ENCODE data around the gene ZNF800.

DNA sequence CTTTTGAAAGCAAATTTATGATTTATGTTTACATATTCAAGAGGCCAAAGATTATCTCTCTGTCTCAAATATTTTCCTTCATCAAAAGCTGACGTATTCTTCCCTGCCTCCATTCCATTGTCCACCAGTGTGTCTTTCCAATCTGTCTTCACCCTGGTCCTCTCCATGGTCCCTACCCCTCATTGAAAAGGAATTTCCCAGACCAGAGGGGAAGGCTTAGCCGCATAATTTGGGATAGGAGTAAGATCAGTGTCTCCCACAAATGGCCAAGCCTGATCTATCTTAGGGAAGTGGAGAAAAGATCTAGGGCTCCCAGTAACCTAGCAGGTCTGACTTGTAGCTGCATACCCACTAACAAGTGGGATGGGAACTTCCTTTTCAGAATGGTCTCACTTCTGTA is 46.3 kb upstream of the ZNF800 start:
- TF ChIP-seq, protein P1, sequence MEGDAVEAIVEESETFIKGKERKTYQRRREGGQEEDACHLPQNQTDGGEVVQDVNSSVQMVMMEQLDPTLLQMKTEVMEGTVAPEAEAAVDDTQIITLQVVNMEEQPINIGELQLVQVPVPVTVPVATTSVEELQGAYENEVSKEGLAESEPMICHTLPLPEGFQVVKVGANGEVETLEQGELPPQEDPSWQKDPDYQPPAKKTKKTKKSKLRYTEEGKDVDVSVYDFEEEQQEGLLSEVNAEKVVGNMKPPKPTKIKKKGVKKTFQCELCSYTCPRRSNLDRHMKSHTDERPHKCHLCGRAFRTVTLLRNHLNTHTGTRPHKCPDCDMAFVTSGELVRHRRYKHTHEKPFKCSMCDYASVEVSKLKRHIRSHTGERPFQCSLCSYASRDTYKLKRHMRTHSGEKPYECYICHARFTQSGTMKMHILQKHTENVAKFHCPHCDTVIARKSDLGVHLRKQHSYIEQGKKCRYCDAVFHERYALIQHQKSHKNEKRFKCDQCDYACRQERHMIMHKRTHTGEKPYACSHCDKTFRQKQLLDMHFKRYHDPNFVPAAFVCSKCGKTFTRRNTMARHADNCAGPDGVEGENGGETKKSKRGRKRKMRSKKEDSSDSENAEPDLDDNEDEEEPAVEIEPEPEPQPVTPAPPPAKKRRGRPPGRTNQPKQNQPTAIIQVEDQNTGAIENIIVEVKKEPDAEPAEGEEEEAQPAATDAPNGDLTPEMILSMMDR (conservative IDR thresholded peaks at IDR 0.05) = no peak
- no peak for TF ChIP-seq EZH2 (IDR thresholded peaks at IDR 0.05; ENCODE audit: low read depth)

Measured in PC-9 (cell line).